ENCODE data around the gene DRD2.

The DRD2 gene

DNA sequence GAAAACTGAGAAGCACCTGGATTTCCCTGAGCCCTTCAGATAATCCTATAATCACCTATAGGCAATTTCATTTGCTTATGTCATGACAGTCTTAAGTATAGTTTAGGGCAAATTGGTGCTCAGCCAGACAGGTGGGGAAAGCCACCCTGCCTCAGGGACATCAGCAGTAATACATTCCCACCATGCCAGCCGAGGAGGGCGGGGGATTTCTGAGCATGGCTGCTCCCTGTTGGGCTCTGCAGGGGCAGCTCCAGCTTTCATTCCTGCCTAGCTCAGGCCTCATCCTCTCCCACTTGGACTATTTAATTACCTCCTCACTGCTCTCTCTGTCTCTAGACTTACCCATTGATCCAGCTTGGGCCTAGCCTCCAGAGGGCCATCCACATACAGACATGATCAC, 9.0 kb upstream of the DRD2 start:
- DNase-seq (ENCODE audit: low read depth, low spot score), result no peak

DNA sequence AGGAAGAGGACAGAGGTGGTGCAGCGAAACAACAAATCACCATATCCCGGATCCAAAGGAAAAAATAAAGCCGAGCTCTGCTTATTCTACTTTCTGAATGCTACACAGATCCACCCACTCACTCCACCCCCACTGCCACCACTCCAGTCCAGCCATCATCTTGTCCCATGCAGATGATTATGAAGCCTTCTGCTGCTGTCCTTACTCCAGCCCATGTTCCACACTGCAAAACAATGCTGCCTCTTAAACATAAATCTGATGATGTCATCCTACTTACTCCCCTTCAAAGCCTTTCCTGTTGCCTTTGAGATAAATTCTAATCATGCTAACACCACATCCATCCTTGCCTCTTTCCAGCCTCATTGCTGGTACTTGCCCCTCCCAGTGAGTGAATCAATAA, 6.5 kb upstream of the DRD2 start:
- DNase-seq (ENCODE audit: low read depth, low spot score), result no peak

DNA sequence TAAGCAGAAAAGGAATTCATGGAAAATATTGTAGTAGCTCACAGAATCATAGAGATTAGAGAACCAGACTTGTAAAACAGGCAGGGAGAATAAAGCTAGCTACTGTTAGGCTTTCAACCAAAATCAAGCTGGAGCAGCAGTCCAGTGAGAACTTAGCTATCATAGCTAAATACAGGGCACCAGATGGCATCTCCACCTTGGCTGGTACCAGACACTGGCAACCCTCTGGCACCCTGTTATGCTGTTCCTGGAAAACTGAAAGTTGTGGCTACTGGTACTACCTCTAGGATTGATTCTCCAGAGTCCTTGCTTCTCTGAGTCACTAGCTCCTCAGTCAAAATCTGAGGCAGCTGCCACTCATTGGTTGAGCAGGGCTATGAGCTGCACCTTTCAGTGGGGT, 6.0 kb upstream of the DRD2 start:
- no peak for DNase-seq (ENCODE audit: low read depth, low spot score)

DNA sequence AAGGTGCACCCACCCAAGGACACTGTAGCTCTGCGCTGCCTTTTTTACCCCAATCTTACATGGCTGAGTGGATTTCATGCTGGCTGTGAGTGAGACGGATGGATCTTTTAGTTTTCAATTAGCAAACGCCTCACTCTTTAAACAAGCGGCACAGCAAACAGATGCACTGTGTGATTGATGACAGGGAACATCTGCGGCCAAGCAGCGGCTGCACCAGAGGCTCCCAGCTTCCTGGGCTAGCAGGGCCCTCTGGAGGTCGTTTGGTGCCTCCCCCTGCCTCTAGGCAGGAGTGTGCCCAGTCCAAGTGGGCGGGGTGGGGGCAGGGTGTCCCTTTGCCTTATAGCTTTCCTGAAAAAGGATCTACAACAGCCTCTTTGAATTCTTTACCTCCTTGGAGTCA, 2.1 kb upstream of the DRD2 start:
- DNase-seq (ENCODE audit: low read depth, low spot score), result no peak

DNA sequence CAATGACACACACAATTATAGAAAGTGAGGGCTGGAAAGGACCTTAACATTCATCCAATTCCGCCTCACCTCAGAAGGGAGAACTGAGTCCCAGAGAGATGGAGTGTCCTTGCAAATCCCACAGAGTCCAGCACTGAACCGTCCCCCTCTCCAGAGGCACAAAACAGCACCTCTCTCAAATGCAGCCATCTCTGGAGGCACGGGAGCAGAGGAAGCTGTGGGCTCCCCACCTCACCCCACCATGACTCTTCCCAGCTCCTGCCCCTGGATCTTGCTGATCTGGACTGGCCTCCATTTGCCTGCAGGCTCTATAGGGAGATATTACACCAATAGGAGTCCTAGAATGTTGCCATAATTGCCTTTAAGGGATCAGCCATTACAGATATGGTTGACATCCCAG, 1.4 kb upstream of the DRD2 start:
- no peak for DNase-seq (ENCODE audit: low read depth, low spot score)

DNA sequence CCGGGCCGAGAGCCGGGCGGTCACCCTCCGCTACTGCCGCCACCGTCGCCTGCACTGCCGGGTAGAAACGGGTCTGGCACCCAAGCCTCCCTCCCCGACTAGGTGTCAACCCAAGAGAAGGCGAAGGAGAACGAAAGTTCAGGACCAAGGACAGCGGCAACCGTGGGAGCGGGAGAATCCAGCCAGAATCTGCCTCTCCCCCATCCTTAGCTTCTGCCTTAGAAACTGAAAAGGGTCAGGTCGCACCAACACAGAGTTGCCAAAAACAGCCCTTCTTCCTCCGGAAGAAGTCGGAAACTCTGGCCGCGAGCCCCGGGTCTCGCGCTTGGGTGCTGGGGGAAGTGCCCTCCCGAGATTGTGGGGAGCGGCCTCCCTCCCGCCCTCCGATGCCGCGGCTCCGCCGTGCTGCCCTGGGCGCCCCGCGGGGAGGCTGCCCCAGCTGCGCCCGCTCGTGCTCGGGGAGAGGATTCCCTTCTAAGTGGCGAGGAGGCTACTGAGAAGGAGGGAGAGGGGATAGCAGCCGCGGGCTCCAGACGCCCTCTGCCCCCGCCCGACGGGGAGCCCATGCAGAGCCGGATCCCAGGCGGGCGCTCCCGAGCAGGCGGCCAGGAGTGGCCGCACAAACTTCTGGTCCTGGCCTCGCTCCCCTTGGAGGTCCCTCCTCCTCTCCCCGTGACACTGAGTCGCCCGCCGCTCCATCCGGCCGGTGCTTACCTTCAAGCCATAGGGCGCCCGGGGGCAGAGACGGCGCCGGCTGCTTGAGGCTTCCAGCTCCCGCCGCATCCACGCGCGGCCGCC, 637 bp downstream of the DRD2 start:
- DNase-seq (ENCODE audit: low read depth, low spot score), result no peak

DNA sequence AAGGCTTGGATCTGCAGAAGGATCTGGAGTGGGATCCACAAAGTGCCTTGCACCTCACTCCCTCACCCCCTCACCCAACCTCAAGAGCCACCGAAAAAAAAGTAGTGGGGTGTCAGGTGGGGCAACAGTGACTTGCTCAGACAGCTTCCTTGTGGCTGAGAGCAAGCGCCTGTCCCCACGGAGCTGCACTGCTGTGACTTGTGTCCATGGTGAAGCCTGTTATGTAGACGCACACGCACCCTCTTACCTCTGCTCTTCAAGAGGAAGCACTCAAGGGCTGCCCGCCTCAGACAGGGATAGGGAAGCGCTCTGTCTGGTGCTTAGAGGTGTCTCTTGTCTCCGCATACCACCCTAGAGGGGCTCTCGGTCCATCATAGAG, 1.2 kb downstream of the DRD2 start:
- DNase-seq (ENCODE audit: low read depth, low spot score), result no peak

DNA sequence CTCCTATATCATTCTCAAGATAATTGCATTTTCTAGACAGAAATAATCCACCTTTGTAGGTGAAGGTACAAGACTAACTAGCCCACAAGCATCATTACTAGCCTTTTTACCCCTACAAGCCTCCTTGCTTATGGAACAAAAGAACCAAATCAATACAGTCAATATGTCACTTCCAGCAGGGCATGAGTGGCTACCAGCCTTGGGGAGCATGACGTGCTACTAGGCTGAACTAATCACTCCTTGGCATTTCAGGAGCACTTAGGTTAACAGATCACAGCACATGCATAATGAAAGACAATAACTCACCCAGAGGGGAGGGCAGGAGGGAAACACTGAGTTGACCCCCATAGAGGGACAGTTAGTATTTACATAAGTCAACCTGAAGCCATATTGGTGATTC, 2.7 kb downstream of the DRD2 start:
- no peak for DNase-seq (ENCODE audit: low read depth, low spot score)

DNA sequence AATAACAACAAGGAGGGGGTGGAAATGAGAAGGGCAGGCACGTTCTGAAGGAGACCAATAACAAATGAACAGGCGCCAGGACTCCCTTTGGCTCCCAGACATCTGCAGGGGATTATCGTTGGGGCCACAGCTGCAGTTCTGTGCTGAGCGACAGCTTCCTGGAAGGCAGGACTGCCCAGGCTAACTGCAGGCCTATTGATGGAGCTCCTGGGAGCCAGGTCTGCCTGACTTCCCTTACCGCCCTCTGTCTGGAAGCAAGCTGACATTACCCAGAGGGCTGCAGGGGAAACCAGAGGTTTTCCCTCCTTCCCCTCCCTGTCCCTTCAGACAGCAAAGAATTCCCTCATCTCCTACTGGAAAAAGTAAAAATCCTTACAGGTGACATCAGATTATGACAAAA, 5.0 kb downstream of the DRD2 start:
- DNase-seq (ENCODE audit: low read depth, low spot score), result no peak

DNA sequence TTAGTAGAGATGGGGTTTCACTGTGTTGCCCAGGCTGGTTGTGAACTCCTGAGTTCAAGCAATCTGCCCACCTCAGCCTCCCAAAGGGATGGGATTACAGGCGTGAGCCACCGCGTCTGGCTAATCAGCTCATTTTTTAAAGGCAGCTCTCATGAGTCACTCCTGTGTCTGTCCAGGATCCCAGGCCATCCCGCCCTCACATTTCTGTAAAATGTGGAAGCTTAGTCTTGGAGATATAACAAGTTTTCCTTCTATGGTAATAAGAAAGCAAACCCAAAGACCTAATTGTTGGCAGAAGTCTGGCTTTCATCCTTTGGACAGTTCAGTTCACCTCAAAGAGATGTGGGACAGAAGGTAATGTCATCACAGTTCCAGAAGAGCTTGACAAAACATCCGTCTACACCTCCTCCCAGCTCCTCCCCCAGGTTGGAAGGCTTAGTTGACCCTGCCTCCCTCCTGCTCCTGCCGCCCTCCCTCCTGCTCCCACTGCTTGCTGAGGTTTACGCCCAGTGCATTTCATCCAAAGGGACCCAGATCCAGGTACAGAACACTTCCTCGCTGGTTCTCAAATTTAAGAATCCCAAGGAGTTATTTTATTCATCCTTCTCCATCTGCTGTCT, 6.4 kb downstream of the DRD2 start:
- DNase-seq (ENCODE audit: low read depth, low spot score), result no peak

DNA sequence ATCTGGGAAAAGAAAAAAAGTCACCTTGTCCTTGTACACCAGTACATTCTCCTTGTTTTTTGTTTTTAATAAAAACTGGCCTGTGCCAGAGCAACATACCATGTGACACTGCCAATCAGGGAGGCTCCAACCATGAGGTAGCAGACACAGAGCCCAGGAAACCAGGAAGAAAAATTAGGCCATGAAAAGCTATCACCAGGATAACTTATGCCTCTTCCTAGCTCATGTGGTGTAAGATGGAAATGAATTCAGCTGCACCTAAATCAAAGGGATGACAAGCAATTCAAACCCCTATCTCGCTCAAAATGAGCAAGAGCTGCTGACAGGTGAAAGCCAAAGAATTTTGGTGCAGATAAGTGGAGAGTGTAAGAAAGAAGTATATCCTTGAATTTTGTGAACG, 7.7 kb downstream of the DRD2 start:
- no peak for DNase-seq (ENCODE audit: low read depth, low spot score)

DNA sequence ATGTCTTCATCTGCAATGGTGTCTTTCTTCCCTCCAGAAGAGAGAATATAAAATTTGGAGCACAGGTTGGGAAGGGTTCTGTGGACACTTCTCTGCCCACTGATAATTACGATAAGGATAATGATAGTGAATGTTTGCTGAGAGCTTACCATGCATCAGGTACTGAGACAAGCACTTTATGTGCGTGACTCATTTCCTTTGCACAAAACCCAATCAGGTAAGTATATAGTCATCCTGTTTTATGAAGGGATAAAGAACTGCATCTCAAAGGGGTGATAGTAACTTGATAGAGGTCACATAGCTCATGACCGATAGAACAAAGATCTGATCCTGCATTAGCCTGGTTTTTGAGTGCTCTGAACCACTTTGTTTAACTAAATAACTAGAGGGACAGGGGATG, 9.4 kb downstream of the DRD2 start:
- DNase-seq (ENCODE audit: low read depth, low spot score), result no peak

DNA sequence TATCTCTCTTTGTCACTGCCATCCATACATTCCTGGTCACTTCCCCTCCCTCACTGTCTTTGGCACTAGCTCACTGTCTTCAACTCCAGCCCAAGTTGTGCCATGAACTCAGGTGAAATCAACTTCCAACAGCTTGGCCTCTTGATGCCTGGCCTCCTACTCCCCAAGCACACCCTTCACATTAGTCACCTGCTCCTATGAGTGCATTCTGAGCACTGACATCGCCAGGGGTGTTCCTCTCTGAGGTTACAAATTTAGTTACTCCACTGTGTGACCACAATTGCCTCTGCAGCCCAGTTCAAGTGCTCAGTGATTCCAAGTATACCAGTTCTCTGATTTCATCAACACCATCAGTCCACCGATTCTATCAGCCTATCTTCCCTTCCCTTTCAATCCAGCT, 10.8 kb downstream of the DRD2 start:
- no peak for DNase-seq (ENCODE audit: low read depth, low spot score)

DNA sequence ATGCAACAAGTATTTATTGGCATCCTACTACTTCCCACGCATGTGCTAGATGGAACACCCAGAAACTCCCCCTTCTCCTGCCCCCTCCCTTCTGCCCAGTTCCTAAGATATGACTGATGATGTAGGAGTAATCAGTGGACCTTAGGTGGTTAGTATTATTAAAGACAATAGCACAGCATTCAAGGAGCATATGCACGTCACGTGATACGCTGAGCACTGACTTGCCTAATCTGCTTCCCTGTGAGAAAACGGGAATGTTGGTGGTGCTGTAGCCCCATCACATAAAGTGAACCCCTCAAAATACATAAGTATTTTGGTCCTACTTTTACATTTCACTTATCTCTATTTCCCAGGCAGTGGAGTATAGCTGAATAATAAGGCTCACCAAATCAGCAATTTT, 12.4 kb downstream of the DRD2 start:
- DNase-seq (ENCODE audit: low read depth, low spot score), result no peak

DNA sequence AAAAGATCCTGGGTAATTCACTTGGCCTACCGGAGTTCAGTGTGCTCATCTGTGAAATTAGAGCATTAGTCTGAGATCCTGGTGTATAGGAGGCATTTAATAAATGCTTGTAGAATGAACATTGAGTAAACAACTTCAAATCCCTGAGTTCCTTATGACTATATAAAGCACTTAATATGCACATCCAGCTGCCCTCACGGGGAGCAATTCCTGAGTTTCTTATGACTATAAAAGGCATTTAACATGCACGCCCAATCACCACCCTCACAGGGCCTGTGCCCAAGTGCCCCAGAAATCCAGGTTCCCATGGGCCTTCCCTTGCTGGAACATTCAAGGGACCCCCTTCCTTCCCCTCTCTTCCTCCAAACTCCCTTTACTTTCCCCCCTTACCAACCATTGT, 13.6 kb downstream of the DRD2 start:
- no peak for DNase-seq (ENCODE audit: low read depth, low spot score)

DNA sequence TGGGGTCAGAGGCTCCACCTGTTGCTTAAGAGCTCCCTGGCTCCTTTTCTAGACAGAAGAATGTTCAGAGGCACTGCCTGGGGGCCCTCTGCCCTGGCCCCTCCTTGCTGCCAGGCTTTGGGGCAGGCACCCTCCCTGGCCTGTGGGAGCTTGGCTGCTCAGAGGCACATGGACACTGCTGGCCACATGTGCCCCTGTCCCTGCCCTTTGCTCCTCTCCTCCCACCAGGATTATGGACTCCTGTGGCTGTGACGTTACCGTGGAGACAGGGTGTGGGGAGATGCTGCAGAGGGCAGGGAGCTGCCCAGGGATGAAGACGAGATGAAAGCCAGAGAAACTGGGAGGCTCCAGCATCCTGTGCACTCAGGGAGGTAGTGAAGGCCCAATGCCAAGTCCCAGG, 14.7 kb downstream of the DRD2 start:
- no peak for DNase-seq (ENCODE audit: low read depth, low spot score)

DNA sequence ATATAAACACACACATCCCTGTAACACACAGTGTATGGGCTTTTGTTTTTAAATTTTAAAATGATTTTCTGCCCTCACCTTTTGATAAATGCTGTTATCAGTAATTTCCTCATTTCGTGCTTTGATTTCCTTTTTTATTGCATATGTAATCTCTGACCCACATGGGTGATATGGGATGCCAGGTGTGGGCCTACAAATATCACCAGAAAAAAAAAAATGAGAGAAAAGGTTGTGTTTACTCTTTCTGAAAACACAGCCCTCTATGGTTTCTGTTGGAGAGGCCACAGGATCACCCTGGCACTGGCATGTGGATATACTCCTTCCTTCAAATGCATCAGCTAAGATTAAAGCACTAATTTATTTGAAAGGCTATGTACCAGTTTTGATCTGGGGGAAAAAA, 17.0 kb downstream of the DRD2 start:
- no peak for DNase-seq (ENCODE audit: low read depth, low spot score)

DNA sequence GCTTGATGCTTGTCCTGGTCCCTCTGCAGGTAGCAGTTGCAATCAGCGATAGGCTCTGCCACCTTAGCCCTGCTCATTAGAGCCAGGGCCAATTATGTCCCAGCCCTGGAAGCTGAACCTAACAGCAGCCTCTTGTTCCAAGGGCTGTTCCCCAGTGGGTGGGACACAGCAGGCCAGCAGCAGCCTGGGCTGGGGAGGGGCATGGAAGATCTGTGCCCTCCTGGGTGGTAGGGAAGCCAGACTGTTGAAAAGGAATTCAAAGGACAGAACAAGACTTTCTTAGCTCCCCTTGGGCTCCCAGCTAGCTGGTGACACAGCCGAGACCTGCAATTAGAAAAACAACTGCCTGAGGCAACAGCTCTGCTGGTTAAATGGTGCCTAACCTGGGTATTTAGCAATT, 17.4 kb downstream of the DRD2 start:
- no peak for DNase-seq (ENCODE audit: low read depth, low spot score)

DNA sequence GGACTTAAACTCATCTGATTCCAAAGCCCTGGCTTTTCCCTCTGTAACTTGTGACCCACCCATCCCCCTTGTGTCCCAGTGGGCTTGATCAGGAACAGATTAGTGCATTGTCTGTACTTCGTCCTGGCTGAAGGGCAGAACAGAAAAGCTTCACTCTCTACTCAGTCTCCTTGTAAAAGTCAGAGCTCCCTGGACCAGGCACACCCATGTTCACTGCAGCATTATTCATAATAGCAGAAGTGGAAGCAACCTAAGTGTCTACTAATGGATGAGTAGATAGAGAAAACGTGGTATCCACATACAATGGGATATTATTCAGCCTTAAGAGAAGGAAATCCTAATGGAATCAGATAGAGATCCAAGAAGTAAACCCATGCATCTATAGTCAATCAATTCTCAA, 20.7 kb downstream of the DRD2 start:
- no peak for DNase-seq (ENCODE audit: low read depth, low spot score)

DNA sequence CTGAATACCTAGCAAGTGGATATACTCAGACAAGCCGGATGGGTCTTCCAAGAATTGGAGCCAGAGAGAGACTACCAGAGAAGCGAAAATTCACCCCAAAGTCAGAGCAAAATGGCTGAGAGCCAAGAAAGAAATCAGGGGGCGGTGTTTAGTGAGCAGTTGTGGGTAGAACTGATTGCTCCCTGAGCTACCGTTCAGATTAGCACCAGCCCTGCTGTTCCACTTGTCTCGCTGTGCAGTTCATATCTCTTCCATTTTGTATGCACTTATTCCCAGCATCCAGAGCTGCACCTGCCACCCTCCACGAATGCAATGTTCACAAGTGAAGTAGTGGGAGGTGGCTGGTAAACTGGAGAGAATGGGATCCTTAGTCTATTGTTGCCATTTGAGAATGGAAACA, 25.5 kb downstream of the DRD2 start:
- DNase-seq (ENCODE audit: low read depth, low spot score), result no peak

DNA sequence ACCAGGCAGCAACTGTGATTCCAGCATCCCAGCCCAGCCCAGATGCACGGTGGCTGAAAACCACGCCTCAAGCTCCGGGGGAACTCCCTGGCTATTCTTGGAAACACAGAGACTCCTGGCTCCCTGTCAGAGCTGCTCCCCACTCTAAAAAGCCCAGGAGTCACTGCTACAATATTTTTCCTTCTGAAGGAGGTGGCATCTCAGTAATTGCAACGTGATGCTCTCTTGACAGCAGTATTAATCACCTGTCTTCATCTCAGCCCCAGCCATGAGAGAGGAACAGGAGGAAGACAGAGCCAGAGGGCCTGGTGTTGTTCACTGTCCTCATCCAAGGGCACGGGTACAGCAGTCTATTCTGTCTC, 26.9 kb downstream of the DRD2 start:
- no peak for DNase-seq (ENCODE audit: low read depth, low spot score)

DNA sequence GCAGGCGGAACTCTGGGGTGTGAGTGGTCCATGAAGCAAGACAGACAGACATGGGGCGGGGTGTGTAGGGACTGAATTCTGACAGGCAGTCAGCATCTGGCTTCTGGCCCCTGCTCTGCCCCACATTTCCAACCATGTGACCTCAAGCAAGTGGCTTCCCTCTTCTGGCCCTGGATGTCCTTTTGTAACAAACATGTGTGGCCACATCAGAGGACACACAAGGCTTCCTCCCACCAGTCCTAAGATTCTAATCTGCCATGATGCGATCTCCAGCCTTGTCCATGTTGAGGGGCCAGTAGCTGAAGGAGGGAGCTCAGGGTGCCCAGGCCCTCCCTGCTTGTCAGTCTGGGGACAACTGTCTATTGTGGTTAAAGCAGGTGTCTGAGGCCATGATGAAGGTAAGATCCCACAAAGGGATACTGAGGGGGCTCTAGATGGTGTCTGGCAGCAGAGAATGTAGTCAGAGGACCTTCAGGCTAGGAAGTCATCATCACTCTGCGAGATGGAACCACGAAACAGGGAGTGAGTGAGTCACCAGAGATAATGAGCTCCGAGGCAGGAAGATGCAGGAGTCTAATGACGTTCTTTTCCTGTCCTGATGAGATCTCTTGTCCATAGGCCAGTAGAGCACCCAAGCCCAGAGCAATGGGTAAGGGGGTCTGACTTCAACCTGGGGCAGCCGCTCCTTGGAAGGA, 27.4 kb downstream of the DRD2 start:
- no peak for DNase-seq (ENCODE audit: low read depth, low spot score)

DNA sequence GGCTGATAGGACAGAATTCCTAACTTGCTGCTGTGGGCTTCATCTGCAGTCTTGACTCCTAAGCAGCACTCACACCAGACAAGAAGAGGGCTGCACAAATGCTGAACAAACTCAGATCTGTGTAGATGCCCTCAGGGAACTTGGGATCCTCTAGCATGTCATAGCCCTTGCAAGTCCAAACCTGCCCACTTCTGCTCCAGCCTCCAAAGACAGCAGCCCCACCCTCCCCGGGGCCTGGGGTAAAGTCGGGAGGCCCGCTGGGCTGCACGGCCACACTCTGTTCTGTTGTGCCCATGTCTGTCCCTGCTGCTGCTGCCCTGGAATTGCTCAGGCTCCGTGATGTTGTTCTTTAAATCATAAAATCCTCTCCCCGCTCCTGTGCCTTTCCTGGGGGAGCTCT, 28.3 kb downstream of the DRD2 start:
- no peak for DNase-seq (ENCODE audit: low read depth, low spot score)

Data from activated naive CD8-positive, alpha-beta T cell treated with anti-CD3 and anti-CD28 coated beads, Interleukin-2, amount 50 U/mL, for 16 hours (primary cell).